Vagina (tissue), 2 donors: Measurements from ENCODE around the gene GABRB2. TPM values are rescaled to one million over a fixed set of nuclear protein-coding genes. Genes with fewer than 3 reads are reported as not detected.

Experiments
- DNase-seq, 2 donors: peaks; one replicate each; pipeline ENCODE4 v3.0.0-alpha.2; 2017; ENCODE audit errors: extremely low spot score in 2 of 2
- H3K27ac ChIP-seq: fragments of 200-600 bp; sonication (generic); one replicate; pipeline ENCODE4 v1.5.1; 2019
- H3K27me3 ChIP-seq: fragments of 200-600 bp; sonication (generic); one replicate; pipeline ENCODE4 v1.5.1; 2019
- H3K36me3 ChIP-seq, 2 donors: fragments of 200-600 bp; sonication (generic); one replicate each; pipeline ENCODE4 v1.5.1; 2017 to 2019
- H3K4me1 ChIP-seq: fragments of 200-600 bp; sonication (generic); one replicate; pipeline ENCODE4 v1.5.1; 2019
- H3K4me3 ChIP-seq, 2 donors: fragments of 200-600 bp; sonication (generic); 1 replicate in 1 of 2; 2 replicates in 1 of 2; pipeline ENCODE4 v1.5.1; 2016 to 2019
- H3K9me3 ChIP-seq: fragments of 200-600 bp; sonication (generic); one replicate; pipeline ENCODE4 v1.5.1; 2019
- CTCF ChIP-seq, 3 experiments: fragments of 450-650 bp in 2 of 3; fragments of 200-600 bp in 1 of 3; sonication (generic) in 1 of 3; IDR thresholded peaks; one replicate each; pipeline ENCODE4 v1.5.1; 2017 to 2019; ENCODE audit warnings: antibody characterized with exemption in 3 of 3, mild to moderate bottlenecking in 2 of 3, moderate library complexity in 2 of 3
- POLR2A ChIP-seq, 2 donors: fragments of 450-650 bp; IDR thresholded peaks; one replicate each; pipeline ENCODE4 v1.6.1; 2017; ENCODE audit warnings: antibody characterized with exemption in 2 of 2, mild to moderate bottlenecking in 2 of 2, moderate library complexity in 2 of 2
- POLR2AphosphoS5 ChIP-seq, 2 donors: sonication (generic); formaldehyde crosslinking; IDR thresholded peaks; one replicate each; pipeline ENCODE4 v1.9.0; 2017; ENCODE audit warnings: antibody characterized with exemption in 2 of 2, mild to moderate bottlenecking in 2 of 2, low read depth in 1 of 2; ENCODE audit not compliant: insufficient read depth in 1 of 2
- intact Hi-C: fragments of 100-400 bp; cut with DNase I; formaldehyde crosslinking; loops from one replicate; pipeline ENCODE4 v1.15.1; 2023
- total RNA-seq: library from RNA; depleted of rRNA; stranded (reverse); fragments of >200 nt; gene quantifications from one replicate; pipeline ENCODE4 v1.2.3, GENCODE V29; 2016

GABRB2 gene
- total RNA-seq, 1 donor from 2014 or later, result under 0.01 TPM

- DNase-seq, result no peak
- TF ChIP-seq CTCF (IDR thresholded peaks at IDR 0.05), result no peak
- TF ChIP-seq POLR2AphosphoS5 (IDR thresholded peaks at IDR 0.05; ENCODE audit: insufficient read depth in 1 of 2, low read depth in 1 of 2), result no peak
- TF ChIP-seq POLR2A (IDR thresholded peaks at IDR 0.05), result no peak
- Histone ChIP-seq H3K4me1 (no peaks in the 10 kb centered on the region), H3K27me3 (no peaks in the 10 kb centered on the region), H3K4me3 (no peak overlapping the region), H3K9me3 (no peaks in the 10 kb centered on the region), H3K27ac (no peak overlapping the region), H3K36me3 (no peaks in the 10 kb centered on the region)
- intact Hi-C loops, result no loop called here
Measured at GRCh38 chr5:161283296-161283695, 263.2 kb downstream of the GABRB2 start.

- no peak for TF ChIP-seq CTCF (IDR thresholded peaks at IDR 0.05)
- no peak for TF ChIP-seq POLR2A (IDR thresholded peaks at IDR 0.05)
- TF ChIP-seq POLR2AphosphoS5 (IDR thresholded peaks at IDR 0.05; ENCODE audit: insufficient read depth in 1 of 2, low read depth in 1 of 2), result no peak
- no peak overlapping the region for H3K27ac ChIP-seq
Measured at GRCh38 chr5:161278739-161279660, 267.5 kb downstream of the GABRB2 start.

GRCh38 chr5:161277011-161277410 lies 269.5 kb downstream of the GABRB2 start:
- DNase-seq, result no peak
- no peak for TF ChIP-seq POLR2A (IDR thresholded peaks at IDR 0.05)
- TF ChIP-seq POLR2AphosphoS5 (IDR thresholded peaks at IDR 0.05; ENCODE audit: insufficient read depth in 1 of 2, low read depth in 1 of 2), result no peak
- Histone ChIP-seq H3K4me1 (no peaks in the 10 kb centered on the region), H3K27me3 (no peaks in the 10 kb centered on the region), H3K27ac (no peak overlapping the region), H3K4me3 (no peak overlapping the region), H3K9me3 (no peaks in the 10 kb centered on the region), H3K36me3 (no peaks in the 10 kb centered on the region)
- intact Hi-C loops, result no loop called here

More at GRCh38 chr5:161278739-161279660, 267.5 kb downstream of the GABRB2 start:
- Histone ChIP-seq H3K4me3 (no peak overlapping the region), H3K36me3 (no peaks in the 10 kb centered on the region), H3K4me1 (no peaks in the 10 kb centered on the region), H3K27me3 (no peaks in the 10 kb centered on the region), H3K9me3 (no peaks in the 10 kb centered on the region)
- DNase-seq, result no peak
- intact Hi-C loops, result no loop called here

- no peaks in the 10 kb centered on the region for H3K4me1 ChIP-seq
- H3K4me3 ChIP-seq, result no peak overlapping the region
- H3K9me3 ChIP-seq, result no peaks in the 10 kb centered on the region
- no peaks in the 10 kb centered on the region for H3K27me3 ChIP-seq
- no peak overlapping the region for H3K27ac ChIP-seq
- intact Hi-C loops, result no loop called here
- TF ChIP-seq POLR2AphosphoS5 (IDR thresholded peaks at IDR 0.05; ENCODE audit: insufficient read depth in 1 of 2, low read depth in 1 of 2) (no peak), POLR2A (IDR thresholded peaks at IDR 0.05) (no peak), CTCF (IDR thresholded peaks at IDR 0.05) (no peak)
- no peaks in the 10 kb centered on the region for H3K36me3 ChIP-seq
- no peak for DNase-seq
Measured at GRCh38 chr5:161274951-161275350, 271.6 kb downstream of the GABRB2 start.

GRCh38 chr5:161273410-161273809 lies 273.1 kb downstream of the GABRB2 start:
- H3K4me3 ChIP-seq, result no peak overlapping the region
- H3K9me3 ChIP-seq, result no peaks in the 10 kb centered on the region
- no peak for DNase-seq
- no peaks in the 10 kb centered on the region for H3K27me3 ChIP-seq
- no peaks in the 10 kb centered on the region for H3K36me3 ChIP-seq
- no peak overlapping the region for H3K27ac ChIP-seq
- intact Hi-C loops, result no loop called here
- no peaks in the 10 kb centered on the region for H3K4me1 ChIP-seq
- no peak for TF ChIP-seq CTCF (IDR thresholded peaks at IDR 0.05)
